Fibroblast of mammary gland (primary cell): ENCODE results near the gene MPIG6B.

Experiments
- DNase-seq: peaks from one replicate; pipeline ENCODE4 v3.0.0-alpha.2; 2010; ENCODE audit warnings: low read depth
- H3K4me3 ChIP-seq: 2 replicates; pipeline ENCODE4 v1.5.1; 2011; ENCODE audit warnings: low read depth, mild to moderate bottlenecking, low read length, moderate library complexity; ENCODE audit not compliant: control insufficient read depth
- CTCF ChIP-seq: conservative IDR thresholded peaks from 2 replicates; pipeline ENCODE4 v1.5.1; 2011; ENCODE audit warnings: low read depth, low read length, inconsistent platforms; ENCODE audit not compliant: control insufficient read depth, insufficient read depth

MPIG6B gene

GRCh38 chr6:31683591-31683990 lies 39.6 kb upstream of the MPIG6B start:
- no peak overlapping the region for H3K4me3 ChIP-seq
- TF ChIP-seq CTCF = no peak
- no peak for DNase-seq

- no peak for TF ChIP-seq CTCF
- H3K4me3 ChIP-seq = no peak overlapping the region
- no peak for DNase-seq
Measured at GRCh38 chr6:31686483-31686882, 36.7 kb upstream of the MPIG6B start.

GRCh38 chr6:31687321-31687720 lies 35.9 kb upstream of the MPIG6B start:
- H3K4me3 ChIP-seq = no peak overlapping the region
- no peak for TF ChIP-seq CTCF
- no peak for DNase-seq

- TF ChIP-seq CTCF = no peak
- DNase-seq = no peak
- H3K4me3 ChIP-seq = no peak overlapping the region
Measured at GRCh38 chr6:31687860-31688693, 35.1 kb upstream of the MPIG6B start.

GRCh38 chr6:31689249-31690110 lies 33.7 kb upstream of the MPIG6B start:
- H3K4me3 ChIP-seq = no peak overlapping the region
- DNase-seq = no peak
- peak; percentile 45 for TF ChIP-seq CTCF

- no peak for DNase-seq
- no peak overlapping the region for H3K4me3 ChIP-seq
- no peak for TF ChIP-seq CTCF
Measured at GRCh38 chr6:31690231-31691077, 32.7 kb upstream of the MPIG6B start.
